Epithelial cell of esophagus (primary cell): ENCODE data around the gene EEF2K.
A peak's percentile ranks its signal among the peaks of the same experiment; 100 is the strongest.

Source experiments
- DNase-seq: peaks from one replicate; pipeline ENCODE4 v3.0.0; 2010; ENCODE audit warnings: low read depth
- H3K4me3 ChIP-seq: 2 replicates; pipeline ENCODE4 v1.5.1; 2011; ENCODE audit warnings: mild to moderate bottlenecking, low read length, control low read depth
- TF ChIP-seq, protein P1 (sequence below): IDR thresholded peaks from 2 replicates; pipeline ENCODE4 v1.5.1; 2011; ENCODE audit warnings: low read depth, mild to moderate bottlenecking, low read length, control low read depth, inconsistent platforms; ENCODE audit not compliant: insufficient read depth; ENCODE audit errors: missing control alignments

EEF2K gene

DNA sequence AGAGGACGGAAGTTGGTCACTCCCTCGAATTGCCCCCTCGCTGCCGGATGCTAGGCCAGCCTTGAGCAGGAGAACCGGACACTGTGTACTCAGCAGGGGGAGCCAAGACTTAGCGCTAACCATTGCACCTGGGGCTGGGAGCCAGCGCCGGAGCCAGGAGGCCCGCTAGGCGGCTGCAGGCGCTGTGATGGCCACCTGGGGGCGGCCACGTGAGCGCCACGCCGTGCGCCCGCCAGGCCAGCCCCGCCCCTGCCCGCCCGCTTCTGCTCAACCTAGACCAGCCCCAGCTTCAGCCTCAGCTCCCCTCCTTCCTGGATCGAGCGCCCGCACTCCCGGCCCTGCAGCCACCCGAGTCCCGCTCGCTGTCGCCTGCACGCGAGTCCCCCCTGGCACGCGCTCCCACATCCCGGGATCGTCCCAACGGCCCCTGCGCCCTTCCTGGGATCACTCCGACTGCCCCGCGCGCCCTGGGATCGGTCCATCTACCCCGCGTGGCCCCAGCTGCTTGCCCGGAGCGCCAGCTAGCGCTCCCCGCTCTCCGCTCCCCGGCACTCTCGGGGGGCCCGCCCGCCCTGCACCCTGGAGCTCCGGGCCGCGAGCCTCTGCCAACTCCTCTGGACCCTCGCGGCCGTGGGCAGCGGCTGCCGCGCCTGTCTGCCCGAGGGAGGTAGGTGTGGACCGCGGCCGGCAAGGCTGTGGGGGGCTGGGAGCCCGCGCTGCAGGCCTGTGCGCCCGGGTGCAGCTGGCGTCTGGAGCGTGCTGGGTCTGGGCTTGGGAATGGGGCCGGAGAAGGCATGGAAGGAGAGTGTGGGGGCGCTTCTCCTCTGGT lies at the start of gene EEF2K:
TSS of gene EEF2K (plus strand) at position 266 of the 829 bp plus-strand sequence. CDS start 19,452 bp downstream, outside the sequence.
- TF ChIP-seq, protein P1, sequence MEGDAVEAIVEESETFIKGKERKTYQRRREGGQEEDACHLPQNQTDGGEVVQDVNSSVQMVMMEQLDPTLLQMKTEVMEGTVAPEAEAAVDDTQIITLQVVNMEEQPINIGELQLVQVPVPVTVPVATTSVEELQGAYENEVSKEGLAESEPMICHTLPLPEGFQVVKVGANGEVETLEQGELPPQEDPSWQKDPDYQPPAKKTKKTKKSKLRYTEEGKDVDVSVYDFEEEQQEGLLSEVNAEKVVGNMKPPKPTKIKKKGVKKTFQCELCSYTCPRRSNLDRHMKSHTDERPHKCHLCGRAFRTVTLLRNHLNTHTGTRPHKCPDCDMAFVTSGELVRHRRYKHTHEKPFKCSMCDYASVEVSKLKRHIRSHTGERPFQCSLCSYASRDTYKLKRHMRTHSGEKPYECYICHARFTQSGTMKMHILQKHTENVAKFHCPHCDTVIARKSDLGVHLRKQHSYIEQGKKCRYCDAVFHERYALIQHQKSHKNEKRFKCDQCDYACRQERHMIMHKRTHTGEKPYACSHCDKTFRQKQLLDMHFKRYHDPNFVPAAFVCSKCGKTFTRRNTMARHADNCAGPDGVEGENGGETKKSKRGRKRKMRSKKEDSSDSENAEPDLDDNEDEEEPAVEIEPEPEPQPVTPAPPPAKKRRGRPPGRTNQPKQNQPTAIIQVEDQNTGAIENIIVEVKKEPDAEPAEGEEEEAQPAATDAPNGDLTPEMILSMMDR: peak; percentile 64
- peak; percentile 94 for DNase-seq
- H3K4me3 ChIP-seq: peak within 1 kb of the TSS; percentile 79

DNA sequence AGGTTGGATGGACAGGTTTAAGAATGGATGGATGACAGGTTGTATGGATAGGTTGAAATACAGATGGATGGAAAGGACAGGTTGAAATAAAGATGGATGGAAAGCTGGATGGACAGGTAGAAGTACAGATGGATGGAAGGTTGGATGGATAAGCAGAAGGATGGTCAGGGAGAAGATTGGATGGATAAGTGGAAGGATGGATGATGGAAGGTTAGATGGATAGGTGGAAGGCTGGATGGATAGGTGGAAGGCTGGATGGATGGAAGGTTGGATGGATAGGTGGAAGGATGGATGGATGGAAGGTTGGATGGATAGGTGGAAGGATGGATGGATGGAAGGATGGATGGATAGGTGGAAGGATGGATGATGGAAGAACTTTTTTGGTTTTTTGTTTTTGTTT lies 44.7 kb upstream of the EEF2K start:
- DNase-seq: no peak
- TF ChIP-seq, protein P1: no peak
- no peak overlapping the region for H3K4me3 ChIP-seq

DNA sequence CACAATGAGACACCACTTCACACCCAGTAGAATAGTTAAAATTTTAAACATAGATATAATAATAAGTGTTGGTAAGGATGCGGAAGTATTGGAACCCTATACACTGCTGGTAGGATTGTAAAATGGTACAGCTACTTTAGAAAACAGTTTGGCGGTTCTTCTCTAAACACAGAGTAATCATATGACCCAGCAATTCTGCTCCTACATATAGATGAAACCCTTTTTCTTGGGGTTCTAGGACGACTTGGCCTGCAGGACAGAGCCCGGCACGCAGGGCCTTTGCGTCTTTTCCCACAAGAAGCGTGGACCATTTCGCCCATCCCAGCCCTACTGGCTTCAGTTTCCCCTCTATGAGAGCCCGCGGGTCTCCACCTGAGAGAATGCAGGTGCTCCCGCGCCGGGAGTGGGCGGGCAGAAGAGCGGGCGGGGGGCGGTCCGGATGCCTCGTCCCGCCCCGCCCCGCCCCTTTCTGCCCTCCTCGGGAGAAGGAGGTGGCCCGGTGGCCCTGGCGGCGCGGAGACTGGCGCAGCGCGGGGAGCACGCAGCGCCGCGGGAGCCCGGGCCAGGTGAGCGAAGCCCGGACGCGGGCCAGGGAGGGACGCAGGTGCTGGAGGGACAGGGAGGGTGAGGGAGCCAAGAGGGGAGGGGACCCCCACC lies 44.0 kb upstream of the EEF2K start, which contains the start of gene SDR42E2:
TSS of gene SDR42E2 (plus strand) at position 508 of the 657 bp plus-strand sequence. CDS start 3,077 bp downstream, outside the sequence.
- peak; percentile 43 for DNase-seq
- TF ChIP-seq, protein P1: no peak
- no peak within 1 kb of the TSS for H3K4me3 ChIP-seq

DNA sequence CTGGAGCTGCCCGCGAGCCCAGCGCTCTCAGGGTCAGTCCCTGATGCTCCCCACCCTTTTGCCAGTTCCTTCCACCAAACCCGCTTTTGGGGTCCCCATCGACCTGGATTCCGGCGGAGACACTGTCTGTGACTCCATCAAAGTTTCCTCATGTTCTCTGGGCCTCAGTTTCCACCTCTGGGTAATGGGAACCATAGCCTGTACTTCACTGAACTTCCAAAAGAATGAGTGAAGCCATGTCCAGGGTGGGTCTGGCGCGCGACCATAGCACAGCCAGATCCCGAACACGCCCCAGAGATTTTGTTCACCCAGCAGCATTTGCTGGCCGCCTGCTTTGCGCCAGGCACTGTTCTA lies 43.4 kb upstream of the EEF2K start:
- no peak overlapping the region for H3K4me3 ChIP-seq
- TF ChIP-seq, protein P1: no peak
- no peak for DNase-seq

DNA sequence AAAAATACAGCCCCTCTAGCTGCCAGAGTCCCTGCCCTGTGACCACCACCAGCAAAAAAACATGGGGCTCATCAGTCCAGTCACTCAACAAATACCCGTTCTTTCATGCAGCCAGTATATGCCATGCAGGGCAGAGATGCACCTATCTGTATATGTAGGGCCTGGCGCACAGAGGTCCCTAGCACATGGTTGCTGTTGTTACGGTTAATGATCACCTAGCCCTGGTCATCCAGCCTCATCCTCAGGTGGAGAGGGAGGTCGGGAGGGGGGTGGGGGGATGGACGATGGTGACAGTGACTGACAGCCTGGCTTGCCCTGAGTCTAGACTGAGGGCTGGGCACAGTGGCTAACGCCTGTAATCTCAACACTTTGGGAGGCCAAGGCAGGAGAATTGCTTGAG lies 42.3 kb upstream of the EEF2K start:
- TF ChIP-seq, protein P1: no peak
- no peak for DNase-seq
- no peak overlapping the region for H3K4me3 ChIP-seq

GRCh38 chr16:22164482-22164881 lies 41.6 kb upstream of the EEF2K start:
- H3K4me3 ChIP-seq: no peak overlapping the region
- TF ChIP-seq, protein P1: no peak
- no peak for DNase-seq
